Glutamatergic neuron (in vitro differentiated cells): ENCODE data around the gene CXCL9. TPM values are rescaled to one million over a fixed set of nuclear protein-coding genes. Genes with fewer than 3 reads are reported as not detected.
"Not testable (repeated sequence)": the region's sequence is repeated elsewhere in the genome, so short reads cannot be mapped to it uniquely, and the experiment has no call there.

Source experiments
- DNase-seq: peaks from one replicate; pipeline ENCODE4 v3.0.0; 2022
- H3K27ac Mint-ChIP-seq: one replicate; pipeline ENCODE4 v1.8.0; 2020; ENCODE audit warnings: mild to moderate bottlenecking, mixed read lengths, inconsistent platforms; ENCODE audit not compliant: unreplicated experiment
- H3K27me3 Mint-ChIP-seq: one replicate; pipeline ENCODE4 v1.8.0; 2020; ENCODE audit warnings: mild to moderate bottlenecking, moderate library complexity, mixed read lengths, inconsistent platforms; ENCODE audit not compliant: unreplicated experiment
- H3K36me3 Mint-ChIP-seq: one replicate; pipeline ENCODE4 v1.8.0; 2020; ENCODE audit warnings: mild to moderate bottlenecking, mixed read lengths, inconsistent platforms; ENCODE audit not compliant: unreplicated experiment
- H3K4me1 Mint-ChIP-seq: one replicate; pipeline ENCODE4 v1.8.0; 2020; ENCODE audit warnings: mild to moderate bottlenecking, low read depth, mixed read lengths, inconsistent platforms; ENCODE audit not compliant: unreplicated experiment
- H3K4me3 Mint-ChIP-seq: one replicate; pipeline ENCODE4 v1.8.0; 2020; ENCODE audit warnings: mild to moderate bottlenecking, mixed read lengths, inconsistent platforms; ENCODE audit not compliant: unreplicated experiment
- H3K9me3 Mint-ChIP-seq: one replicate; pipeline ENCODE4 v1.8.0; 2020; ENCODE audit warnings: mild to moderate bottlenecking, moderate library complexity, mixed read lengths, inconsistent platforms; ENCODE audit not compliant: unreplicated experiment
- total RNA-seq: library from RNA; stranded (reverse); fragmentation: NEBNext Ultra II Directional; extraction: Animal tissue kit (Norgen Biotek cat#: 25700); gene quantifications from one replicate; pipeline ENCODE4 v1.2.1, GENCODE V29; 2021; ENCODE audit not compliant: unreplicated experiment
- TF ChIP-seq, protein P1 (sequence below): fragments of 200-600 bp; sonication (generic); IDR thresholded peaks from one replicate; pipeline ENCODE4 v1.5.0; 2021; ENCODE audit not compliant: partially characterized antibody, unreplicated experiment

The CXCL9 gene
- total RNA-seq, 1 donor from 2014 or later = not detected

DNA sequence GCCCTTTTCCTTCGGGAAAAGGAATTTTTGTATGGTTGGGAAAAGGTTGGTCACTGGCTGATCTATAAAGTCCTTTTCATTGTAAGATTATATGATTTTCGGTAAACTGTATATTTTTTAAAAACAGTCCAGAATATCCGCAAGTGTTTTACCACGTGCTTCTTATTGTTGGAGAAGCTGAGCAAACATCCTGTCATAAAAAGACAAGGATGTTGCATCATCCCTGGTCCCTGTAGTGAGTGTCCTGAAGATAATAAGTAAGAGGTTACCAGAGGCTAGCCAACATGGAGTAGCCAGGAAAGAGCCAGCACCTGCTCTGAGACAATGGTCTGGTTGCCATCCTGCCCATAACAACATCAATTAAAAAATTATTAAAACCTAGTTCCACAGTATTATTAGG is 5.1 kb downstream of the CXCL9 start:
- Mint-ChIP-seq H3K27ac (no peak overlapping the region), H3K36me3 (no peaks in the 10 kb centered on the region), H3K9me3 (no peaks in the 10 kb centered on the region), H3K4me1 (no peaks in the 10 kb centered on the region), H3K27me3 (no peaks in the 10 kb centered on the region), H3K4me3 (no peak overlapping the region)
- no peak for DNase-seq
- TF ChIP-seq, protein P1, sequence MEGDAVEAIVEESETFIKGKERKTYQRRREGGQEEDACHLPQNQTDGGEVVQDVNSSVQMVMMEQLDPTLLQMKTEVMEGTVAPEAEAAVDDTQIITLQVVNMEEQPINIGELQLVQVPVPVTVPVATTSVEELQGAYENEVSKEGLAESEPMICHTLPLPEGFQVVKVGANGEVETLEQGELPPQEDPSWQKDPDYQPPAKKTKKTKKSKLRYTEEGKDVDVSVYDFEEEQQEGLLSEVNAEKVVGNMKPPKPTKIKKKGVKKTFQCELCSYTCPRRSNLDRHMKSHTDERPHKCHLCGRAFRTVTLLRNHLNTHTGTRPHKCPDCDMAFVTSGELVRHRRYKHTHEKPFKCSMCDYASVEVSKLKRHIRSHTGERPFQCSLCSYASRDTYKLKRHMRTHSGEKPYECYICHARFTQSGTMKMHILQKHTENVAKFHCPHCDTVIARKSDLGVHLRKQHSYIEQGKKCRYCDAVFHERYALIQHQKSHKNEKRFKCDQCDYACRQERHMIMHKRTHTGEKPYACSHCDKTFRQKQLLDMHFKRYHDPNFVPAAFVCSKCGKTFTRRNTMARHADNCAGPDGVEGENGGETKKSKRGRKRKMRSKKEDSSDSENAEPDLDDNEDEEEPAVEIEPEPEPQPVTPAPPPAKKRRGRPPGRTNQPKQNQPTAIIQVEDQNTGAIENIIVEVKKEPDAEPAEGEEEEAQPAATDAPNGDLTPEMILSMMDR = no peak

DNA sequence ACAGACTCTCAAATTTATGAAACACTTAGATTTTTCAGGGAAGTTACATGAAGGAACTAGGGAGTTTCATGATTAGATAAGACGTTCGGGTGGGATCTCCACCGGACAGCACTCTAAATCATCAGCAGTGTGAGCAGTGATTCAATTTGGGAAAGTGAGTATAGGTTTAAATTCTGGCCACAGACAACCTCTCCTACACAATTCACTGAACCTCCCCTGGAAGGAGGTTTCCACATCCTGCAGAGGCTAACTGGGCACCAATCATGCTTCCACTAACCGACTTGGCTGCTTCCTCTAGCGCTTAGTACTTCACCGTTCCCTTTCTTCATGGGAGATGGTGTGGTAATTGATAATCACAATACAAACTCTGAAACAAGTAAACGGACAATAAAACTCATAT is 5.6 kb downstream of the CXCL9 start:
- Mint-ChIP-seq H3K27me3 (no peaks in the 10 kb centered on the region), H3K9me3 (no peaks in the 10 kb centered on the region), H3K27ac (no peak overlapping the region), H3K4me3 (no peak overlapping the region), H3K4me1 (no peaks in the 10 kb centered on the region), H3K36me3 (no peaks in the 10 kb centered on the region)
- DNase-seq = no peak
- TF ChIP-seq, protein P1 = no peak

DNA sequence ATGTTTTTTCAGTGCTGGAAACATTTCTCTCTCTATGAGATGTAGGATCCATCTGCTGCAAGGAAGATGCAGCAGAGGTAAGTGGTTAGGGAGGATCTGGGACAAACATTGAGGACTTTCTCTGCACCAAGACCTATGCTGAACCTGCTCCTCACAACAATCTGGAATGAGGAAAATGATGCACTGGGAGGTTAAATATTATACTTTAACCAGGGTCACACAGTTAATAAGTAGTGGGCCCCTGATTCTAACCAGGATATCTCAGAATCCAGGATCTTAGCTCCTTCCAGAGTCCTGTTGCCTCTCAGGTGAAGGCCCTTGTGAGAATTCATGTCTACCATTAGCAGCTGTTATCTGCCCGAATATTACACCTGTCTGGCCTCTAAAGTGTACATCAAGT is 7.0 kb downstream of the CXCL9 start:
- Mint-ChIP-seq H3K27me3 (no peaks in the 10 kb centered on the region), H3K4me3 (no peak overlapping the region), H3K9me3 (no peaks in the 10 kb centered on the region), H3K27ac (no peak overlapping the region), H3K4me1 (no peaks in the 10 kb centered on the region), H3K36me3 (no peaks in the 10 kb centered on the region)
- TF ChIP-seq, protein P1 = no peak
- no peak for DNase-seq

DNA sequence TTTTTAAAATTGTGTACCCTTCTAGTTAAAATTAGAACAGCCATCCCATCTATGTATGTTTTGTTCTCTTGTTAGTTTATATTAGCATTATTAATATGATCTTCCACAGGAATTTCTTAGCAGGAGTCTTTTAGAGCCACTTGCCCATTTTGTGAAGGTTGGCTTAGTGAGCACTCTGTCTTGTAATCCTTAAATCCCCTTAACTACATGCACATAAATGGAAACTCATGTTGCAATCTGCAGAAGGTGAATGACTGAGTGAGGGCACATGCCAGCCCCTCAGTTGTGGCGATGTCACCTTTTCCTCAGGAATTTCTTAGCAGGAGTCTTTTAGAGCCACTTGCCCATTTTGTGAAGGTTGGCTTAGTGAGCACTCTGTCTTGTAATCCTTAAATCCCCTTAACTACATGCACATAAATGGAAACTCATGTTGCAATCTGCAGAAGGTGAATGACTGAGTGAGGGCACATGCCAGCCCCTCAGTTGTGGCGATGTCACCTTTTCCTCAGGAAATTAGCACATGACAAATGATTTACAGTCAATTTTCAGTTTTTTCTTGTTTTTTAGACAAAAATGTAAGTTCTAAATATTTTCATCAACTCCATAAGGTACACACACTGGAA is 8.7 kb downstream of the CXCL9 start:
- not testable (repeated sequence) for H3K4me3 Mint-ChIP-seq, H3K27ac Mint-ChIP-seq, DNase-seq, H3K9me3 Mint-ChIP-seq, H3K36me3 Mint-ChIP-seq, H3K27me3 Mint-ChIP-seq, H3K4me1 Mint-ChIP-seq

DNA sequence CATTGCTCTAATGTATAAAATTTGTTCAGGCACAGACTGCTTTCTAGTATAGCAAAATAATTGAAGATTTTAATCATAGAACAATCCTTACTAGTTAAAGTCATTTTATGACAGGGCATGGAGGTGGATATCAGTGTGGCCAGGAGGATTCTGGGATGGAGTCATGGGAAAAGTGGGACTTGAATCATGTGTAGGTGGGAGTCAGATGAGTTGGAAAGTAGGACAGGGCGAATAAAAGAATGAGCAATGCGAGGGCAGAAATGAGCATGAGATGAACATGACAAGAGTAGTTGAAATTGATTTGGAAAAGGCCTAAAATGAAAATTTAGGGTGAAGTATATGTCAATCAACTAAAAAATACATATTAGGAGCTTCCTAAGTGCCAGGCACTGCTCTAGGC is 9.4 kb downstream of the CXCL9 start:
- no peak for DNase-seq
- Mint-ChIP-seq H3K36me3 (no peaks in the 10 kb centered on the region), H3K9me3 (no peaks in the 10 kb centered on the region), H3K4me3 (no peak overlapping the region), H3K27ac (no peak overlapping the region), H3K27me3 (no peaks in the 10 kb centered on the region), H3K4me1 (no peaks in the 10 kb centered on the region)
- TF ChIP-seq, protein P1 = no peak

DNA sequence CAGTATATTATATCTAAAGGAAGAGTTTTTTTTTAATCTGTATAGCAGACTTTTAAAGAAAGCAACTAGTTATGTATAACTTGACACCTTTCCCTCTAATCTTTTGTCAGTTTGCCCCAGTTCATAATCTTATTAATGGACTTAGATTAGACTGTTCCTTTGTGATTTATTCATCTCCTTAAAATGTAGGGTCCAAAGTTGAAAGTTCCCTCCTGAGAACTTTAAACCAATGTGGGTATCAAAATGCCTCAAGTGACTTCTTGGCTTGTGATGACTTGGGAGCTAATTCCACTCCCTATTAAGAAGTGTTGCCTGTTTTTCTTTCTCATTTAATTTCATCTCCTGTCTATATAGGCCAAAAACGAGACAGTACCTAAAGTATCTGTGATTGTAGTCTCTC is 10.2 kb downstream of the CXCL9 start:
- Mint-ChIP-seq H3K9me3 (no peaks in the 10 kb centered on the region), H3K4me3 (no peak overlapping the region), H3K27ac (no peak overlapping the region), H3K4me1 (no peaks in the 10 kb centered on the region), H3K27me3 (peaks cover 2% of the 10 kb centered on the region), H3K36me3 (no peaks in the 10 kb centered on the region)
- no peak for DNase-seq
- TF ChIP-seq, protein P1 = no peak
